ENCODE measurements around the gene CYP2C19.

Gene CYP2C19

DNA sequence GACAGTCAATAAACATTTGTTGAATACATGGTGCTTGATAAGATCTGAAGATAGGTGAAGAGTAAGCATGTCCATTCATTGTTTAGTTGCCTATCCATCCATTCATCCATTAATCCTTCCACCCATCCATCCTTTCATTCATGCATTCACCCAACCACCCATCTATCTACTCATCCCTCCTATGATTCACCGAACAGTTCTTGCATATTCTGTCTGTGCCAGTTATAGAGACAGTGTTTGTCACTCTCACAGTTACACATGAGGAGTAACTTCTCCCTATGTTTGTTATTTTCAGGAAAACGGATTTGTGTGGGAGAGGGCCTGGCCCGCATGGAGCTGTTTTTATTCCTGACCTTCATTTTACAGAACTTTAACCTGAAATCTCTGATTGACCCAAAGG lies 90.0 kb downstream of the CYP2C19 start:
- intact Hi-C loops (cut with DNase I; ENCODE audit: low total_unique reads), result no loop called here
- H3K4me1 ChIP-seq, result no peaks in the 10 kb centered on the region
- H3K27me3 ChIP-seq, result no peaks in the 10 kb centered on the region
- no peak overlapping the region for H3K4me3 ChIP-seq
- H3K9me3 ChIP-seq, result peaks cover 0 to 2% (median 0%) of the 10 kb centered on the region in 3 donors
- TF ChIP-seq, protein P1, sequence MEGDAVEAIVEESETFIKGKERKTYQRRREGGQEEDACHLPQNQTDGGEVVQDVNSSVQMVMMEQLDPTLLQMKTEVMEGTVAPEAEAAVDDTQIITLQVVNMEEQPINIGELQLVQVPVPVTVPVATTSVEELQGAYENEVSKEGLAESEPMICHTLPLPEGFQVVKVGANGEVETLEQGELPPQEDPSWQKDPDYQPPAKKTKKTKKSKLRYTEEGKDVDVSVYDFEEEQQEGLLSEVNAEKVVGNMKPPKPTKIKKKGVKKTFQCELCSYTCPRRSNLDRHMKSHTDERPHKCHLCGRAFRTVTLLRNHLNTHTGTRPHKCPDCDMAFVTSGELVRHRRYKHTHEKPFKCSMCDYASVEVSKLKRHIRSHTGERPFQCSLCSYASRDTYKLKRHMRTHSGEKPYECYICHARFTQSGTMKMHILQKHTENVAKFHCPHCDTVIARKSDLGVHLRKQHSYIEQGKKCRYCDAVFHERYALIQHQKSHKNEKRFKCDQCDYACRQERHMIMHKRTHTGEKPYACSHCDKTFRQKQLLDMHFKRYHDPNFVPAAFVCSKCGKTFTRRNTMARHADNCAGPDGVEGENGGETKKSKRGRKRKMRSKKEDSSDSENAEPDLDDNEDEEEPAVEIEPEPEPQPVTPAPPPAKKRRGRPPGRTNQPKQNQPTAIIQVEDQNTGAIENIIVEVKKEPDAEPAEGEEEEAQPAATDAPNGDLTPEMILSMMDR (IDR thresholded peaks at IDR 0.05), result no peak
- no peak for DNase-seq
- H3K36me3 ChIP-seq, result no peaks in the 10 kb centered on the region
- H3K27ac ChIP-seq, result no peak overlapping the region

DNA sequence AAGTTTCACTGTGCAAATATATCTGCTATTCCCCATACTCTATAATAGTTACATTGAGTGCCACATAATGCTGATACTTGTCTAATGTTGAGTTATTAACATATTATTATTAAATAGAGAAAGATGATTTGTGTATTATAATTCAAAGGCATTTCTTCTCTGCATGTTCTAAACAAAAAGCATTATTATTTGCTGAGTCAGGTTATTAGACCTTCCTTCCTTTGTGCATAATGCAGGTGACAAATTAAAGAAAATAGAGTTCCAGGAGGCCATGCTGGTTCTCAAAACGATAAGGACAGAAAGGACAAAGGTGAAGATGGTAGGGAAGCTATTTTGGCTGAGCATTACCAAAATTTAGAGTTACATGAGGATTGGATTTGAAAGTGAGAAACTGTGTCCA lies 90.6 kb downstream of the CYP2C19 start:
- Histone ChIP-seq H3K4me1 (no peaks in the 10 kb centered on the region), H3K9me3 (peaks cover 0 to 2% (median 0%) of the 10 kb centered on the region in 3 donors), H3K27me3 (no peaks in the 10 kb centered on the region), H3K4me3 (no peak overlapping the region), H3K36me3 (no peaks in the 10 kb centered on the region), H3K27ac (no peak overlapping the region)
- intact Hi-C loops (cut with DNase I; ENCODE audit: low total_unique reads), result no loop called here
- TF ChIP-seq, protein P1 (IDR thresholded peaks at IDR 0.05), result no peak
- DNase-seq, result no peak

DNA sequence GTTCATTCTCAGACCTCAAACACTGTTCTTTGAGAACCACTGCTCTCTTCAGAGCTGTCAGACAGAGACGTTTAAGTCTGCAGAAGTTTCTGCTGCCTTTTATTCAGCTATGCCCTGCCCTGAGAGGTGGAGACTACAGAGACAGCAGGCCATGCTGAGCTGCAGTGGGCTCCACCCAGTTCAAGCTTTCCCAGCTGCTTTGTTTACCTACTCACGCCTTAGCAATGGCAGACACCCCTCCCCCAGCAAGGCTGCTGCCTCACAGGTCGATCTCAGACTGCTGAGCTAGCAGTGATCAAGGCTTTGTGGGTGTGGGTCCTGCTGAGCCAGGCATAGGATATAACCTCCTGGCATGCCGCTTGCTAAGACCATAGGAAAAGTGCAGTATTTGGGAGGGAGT lies 95.5 kb downstream of the CYP2C19 start:
- no peaks in the 10 kb centered on the region for H3K36me3 ChIP-seq
- no peak overlapping the region for H3K4me3 ChIP-seq
- no peaks in the 10 kb centered on the region for H3K4me1 ChIP-seq
- DNase-seq, result no peak
- TF ChIP-seq, protein P1 (IDR thresholded peaks at IDR 0.05), result no peak
- no peak overlapping the region for H3K27ac ChIP-seq
- intact Hi-C loops (cut with DNase I; ENCODE audit: low total_unique reads), result no loop called here
- H3K27me3 ChIP-seq, result no peaks in the 10 kb centered on the region
- H3K9me3 ChIP-seq, result peaks cover 0 to 2% (median 0%) of the 10 kb centered on the region in 3 donors

DNA sequence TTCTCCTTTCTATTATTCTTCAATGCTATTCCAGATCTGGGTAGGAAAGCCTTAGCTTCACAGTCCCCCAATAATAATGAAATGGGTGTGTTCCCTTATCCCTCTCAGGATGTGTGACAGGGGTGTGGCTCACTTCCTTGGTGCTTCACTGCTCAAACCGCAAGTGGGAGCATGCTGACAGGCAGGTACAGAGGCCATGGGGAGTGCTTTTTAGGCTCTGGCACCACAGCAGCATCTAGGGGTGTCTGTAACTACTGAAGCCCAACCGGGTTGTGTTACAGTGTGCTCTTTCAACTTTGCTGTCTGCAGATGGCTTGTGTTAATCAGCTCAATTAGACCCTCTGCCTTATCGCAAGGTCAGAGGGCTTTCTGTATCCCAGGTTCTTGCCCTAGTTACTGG lies 96.6 kb downstream of the CYP2C19 start:
- DNase-seq, result no peak
- intact Hi-C loops (cut with DNase I; ENCODE audit: low total_unique reads), result no loop called here
- H3K27me3 ChIP-seq, result no peaks in the 10 kb centered on the region
- peaks cover 0 to 3% (median 2%) of the 10 kb centered on the region in 3 donors for H3K9me3 ChIP-seq
- H3K4me3 ChIP-seq, result no peak overlapping the region
- no peak overlapping the region for H3K27ac ChIP-seq
- no peaks in the 10 kb centered on the region for H3K4me1 ChIP-seq
- H3K36me3 ChIP-seq, result no peaks in the 10 kb centered on the region
- TF ChIP-seq, protein P1 (IDR thresholded peaks at IDR 0.05), result no peak

DNA sequence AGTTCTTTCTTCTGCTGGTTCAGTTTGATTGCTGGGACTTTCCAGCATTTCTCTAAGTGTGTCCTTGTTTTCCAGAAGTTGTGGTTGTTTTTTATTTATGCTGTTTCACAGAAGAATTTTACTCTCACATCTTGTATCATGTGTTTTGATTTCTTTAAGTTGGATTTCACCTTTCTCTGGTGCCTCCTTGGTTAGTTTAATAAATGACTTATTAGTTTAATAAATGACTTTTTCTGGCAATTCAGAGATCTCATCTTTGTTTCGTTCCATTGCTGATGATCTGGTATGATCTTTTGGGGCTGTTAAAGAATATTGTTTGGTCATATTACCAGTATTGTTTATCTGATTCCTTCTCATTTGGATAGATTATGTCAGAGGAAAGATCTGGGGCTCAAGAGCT lies 116.2 kb downstream of the CYP2C19 start:
- no peaks in the 10 kb centered on the region for H3K27me3 ChIP-seq
- no peaks in the 10 kb centered on the region for H3K36me3 ChIP-seq
- DNase-seq, result no peak
- no peaks in the 10 kb centered on the region for H3K4me1 ChIP-seq
- TF ChIP-seq, protein P1 (IDR thresholded peaks at IDR 0.05), result no peak
- H3K4me3 ChIP-seq, result no peak overlapping the region
- intact Hi-C loops (cut with DNase I; ENCODE audit: low total_unique reads), result no loop called here
- H3K27ac ChIP-seq, result no peak overlapping the region
- no peaks in the 10 kb centered on the region for H3K9me3 ChIP-seq

- DNase-seq, result no peak
Measured at GRCh38 chr10:94879214-94879613, 116.7 kb downstream of the CYP2C19 start.

More at GRCh38 chr10:94879214-94879613, 116.7 kb downstream of the CYP2C19 start:
- intact Hi-C loops (cut with DNase I; ENCODE audit: low total_unique reads), result no loop called here
- H3K4me1 ChIP-seq, result no peaks in the 10 kb centered on the region
- H3K9me3 ChIP-seq, result no peaks in the 10 kb centered on the region
- no peak overlapping the region for H3K27ac ChIP-seq
- H3K27me3 ChIP-seq, result no peaks in the 10 kb centered on the region
- TF ChIP-seq, protein P1 (IDR thresholded peaks at IDR 0.05), result no peak
- no peaks in the 10 kb centered on the region for H3K36me3 ChIP-seq
- no peak overlapping the region for H3K4me3 ChIP-seq

All from tibial artery (tissue), 4 donors.